RWPE2 (cell line): ENCODE results near the gene PPP1R12A.

Experiments used
- ATAC-seq: fragments of 200-7000 bp; cut with Tn5 transposase; 3 replicates; pipeline ENCODE4 v1.9.1; 2021; ENCODE audit warnings: low read depth
- DNase-seq: peaks from one replicate; pipeline ENCODE4 v3.0.0-alpha.2; 2020; ENCODE audit warnings: low spot score
- H3K27ac ChIP-seq: fragments of 450-650 bp; 2 replicates; pipeline ENCODE4 v1.5.1; 2017; ENCODE audit warnings: mild to moderate bottlenecking; ENCODE audit not compliant: poor library complexity, severe bottlenecking
- H3K27me3 ChIP-seq: fragments of 250-450 bp; sonication (Bioruptor Pico); 2 replicates; pipeline ENCODE4 v1.5.1; 2021; ENCODE audit warnings: mild to moderate bottlenecking, moderate library complexity; ENCODE audit not compliant: insufficient read depth, poor library complexity, severe bottlenecking
- H3K36me3 ChIP-seq: fragments of 250-450 bp; sonication (Bioruptor Pico); 2 replicates; pipeline ENCODE4 v1.5.1; 2020; ENCODE audit warnings: low read depth, mild to moderate bottlenecking, moderate library complexity
- H3K4me1 ChIP-seq: fragments of 250-450 bp; sonication (Bioruptor Pico); 2 replicates; pipeline ENCODE4 v1.5.1; 2021; ENCODE audit warnings: mild to moderate bottlenecking, moderate library complexity; ENCODE audit not compliant: insufficient read depth, poor library complexity, severe bottlenecking
- H3K4me3 ChIP-seq: fragments of 250-450 bp; sonication (Bioruptor Pico); 2 replicates; pipeline ENCODE4 v1.5.1; 2021; ENCODE audit warnings: mild to moderate bottlenecking, moderate library complexity; ENCODE audit not compliant: severe bottlenecking
- H3K9me3 ChIP-seq: fragments of 250-450 bp; sonication (Bioruptor Pico); 2 replicates; pipeline ENCODE4 v1.5.1; 2021; ENCODE audit warnings: mild to moderate bottlenecking, moderate library complexity; ENCODE audit not compliant: severe bottlenecking
- CTCF ChIP-seq: fragments of 450-650 bp; IDR thresholded peaks from one replicate; pipeline ENCODE4 v1.5.1; 2017; ENCODE audit warnings: mild to moderate bottlenecking, moderate library complexity; ENCODE audit not compliant: poor library complexity, severe bottlenecking

The PPP1R12A gene

GRCh38 chr12:79765157-79765556, 169.7 kb downstream of the PPP1R12A start:
- ATAC-seq (no peak; the same call in 2 of the 3 replicates), DNase-seq (no peak)
- H3K36me3 ChIP-seq: no peaks in the 10 kb centered on the region
- H3K4me3 ChIP-seq: no peak overlapping the region
- no peaks in the 10 kb centered on the region for H3K9me3 ChIP-seq
- TF ChIP-seq CTCF: no peak
- H3K27ac ChIP-seq: no peak overlapping the region
- no peaks in the 10 kb centered on the region for H3K27me3 ChIP-seq
- H3K4me1 ChIP-seq: no peaks in the 10 kb centered on the region

- no peaks in the 10 kb centered on the region for H3K4me1 ChIP-seq
- no peak overlapping the region for H3K4me3 ChIP-seq
- no peak overlapping the region for H3K27ac ChIP-seq
- H3K36me3 ChIP-seq: no peaks in the 10 kb centered on the region
- H3K27me3 ChIP-seq: no peaks in the 10 kb centered on the region
- no peaks in the 10 kb centered on the region for H3K9me3 ChIP-seq
- TF ChIP-seq CTCF: no peak
- no peak for ATAC-seq
- DNase-seq: no peak
Measured at GRCh38 chr12:79764641-79765040, 170.3 kb downstream of the PPP1R12A start.

DNA sequence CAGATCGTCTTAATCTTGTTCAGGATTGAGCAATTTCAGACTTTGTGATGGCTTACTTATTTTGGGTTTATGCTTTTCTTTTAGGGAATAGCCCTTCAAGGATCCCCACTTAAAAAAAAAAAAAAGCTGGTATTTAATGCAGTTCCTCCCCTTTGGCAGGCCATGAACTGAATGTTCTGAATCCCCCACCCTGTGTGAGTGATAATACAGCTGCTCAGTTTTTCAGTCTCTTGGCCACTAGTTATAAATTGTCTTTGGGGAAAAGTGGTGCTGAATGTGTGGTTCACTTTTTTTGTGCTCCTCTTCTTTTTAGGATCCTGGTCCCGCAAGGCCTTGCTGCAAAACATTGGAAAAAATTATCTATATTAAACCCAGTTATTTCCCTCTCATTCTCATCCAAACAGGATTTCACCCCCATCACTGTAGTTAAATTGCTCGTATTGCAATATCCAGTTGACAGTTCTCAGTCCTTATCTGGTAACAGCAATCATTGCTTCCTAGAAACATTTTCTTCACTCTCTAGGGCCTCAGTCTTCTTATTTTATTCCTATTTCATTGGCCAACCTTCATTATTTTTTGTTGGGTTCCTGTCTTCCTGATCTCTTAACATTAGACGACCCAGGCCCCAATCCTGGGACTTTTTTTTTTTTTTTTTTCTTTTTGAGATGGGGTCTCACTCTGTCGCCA, 171.0 kb downstream of the PPP1R12A start:
- no peak overlapping the region for H3K27ac ChIP-seq

GRCh38 chr12:79761341-79761740, 173.6 kb downstream of the PPP1R12A start:
- Histone ChIP-seq H3K4me1 (no peaks in the 10 kb centered on the region), H3K27me3 (no peaks in the 10 kb centered on the region), H3K36me3 (no peaks in the 10 kb centered on the region), H3K9me3 (no peaks in the 10 kb centered on the region), H3K4me3 (no peak overlapping the region), H3K27ac (no peak overlapping the region)
- ATAC-seq (no peak), DNase-seq (no peak)
- no peak for TF ChIP-seq CTCF

More for the DNA sequence above, 171.0 kb downstream of the PPP1R12A start:
- Histone ChIP-seq H3K4me3 (no peak overlapping the region), H3K36me3 (no peaks in the 10 kb centered on the region), H3K9me3 (no peaks in the 10 kb centered on the region), H3K4me1 (no peaks in the 10 kb centered on the region), H3K27me3 (no peaks in the 10 kb centered on the region)
- TF ChIP-seq CTCF: no peak
- ATAC-seq (no peak), DNase-seq (no peak)

GRCh38 chr12:79747274-79747673, 187.6 kb downstream of the PPP1R12A start:
- H3K4me3 ChIP-seq: no peak overlapping the region
- H3K27me3 ChIP-seq: no peaks in the 10 kb centered on the region
- no peak for ATAC-seq
- TF ChIP-seq CTCF: no peak
- DNase-seq: no peak
- no peak overlapping the region for H3K27ac ChIP-seq
- H3K9me3 ChIP-seq: no peaks in the 10 kb centered on the region
- no peaks in the 10 kb centered on the region for H3K4me1 ChIP-seq
- H3K36me3 ChIP-seq: no peaks in the 10 kb centered on the region
